Urinary bladder (tissue), 4 donors: Measurements from ENCODE around the gene GSG1. TPM values are rescaled to one million over a fixed set of nuclear protein-coding genes. Genes with fewer than 3 reads are reported as not detected.

Source experiments
- DNase-seq: peaks from one replicate; pipeline ENCODE4 v3.0.0-alpha.2; 2015; ENCODE audit errors: extremely low spot score
- H3K27ac ChIP-seq: one replicate; pipeline ENCODE4 v1.5.1; 2013; ENCODE audit warnings: low read depth, mild to moderate bottlenecking, moderate library complexity
- H3K36me3 ChIP-seq: one replicate; pipeline ENCODE4 v1.6.1; 2013; ENCODE audit warnings: mild to moderate bottlenecking, moderate library complexity; ENCODE audit not compliant: insufficient read depth
- H3K4me1 ChIP-seq: one replicate; pipeline ENCODE4 v1.6.1; 2013; ENCODE audit warnings: mild to moderate bottlenecking, moderate library complexity; ENCODE audit not compliant: insufficient read depth
- H3K4me3 ChIP-seq: one replicate; pipeline ENCODE4 v1.5.1; 2013; ENCODE audit warnings: low read depth, low read length
- WGBS: extraction: QIAGEN DNeasy Blood & Tissue Kit; methylation state at CpG from one replicate; pipeline ENCODE4 v1.1.7; 2013; 5-methylcytosine and 5-hydroxymethylcytosine counted together
- polyA plus RNA-seq: library from polyadenylated mRNA; stranded (reverse); fragments of 200-250 nt; gene quantifications from one replicate; pipeline ENCODE4 v1.2.3, GENCODE V29; 2013
- total RNA-seq: library from RNA; depleted of rRNA; stranded (reverse); fragments of >200 nt; gene quantifications from one replicate; pipeline ENCODE4 v1.2.3, GENCODE V29; 2014
- donor health status: healthy with polysubstance abuse.
- donor health status: healthy.

Gene GSG1
- total and polyA plus RNA-seq, 2 donors: 1.1 TPM; not detected in 1

GRCh38 chr12:13130981-13131380, 27.5 kb upstream of the GSG1 start:
- Histone ChIP-seq H3K36me3 (no peaks in the 10 kb centered on the region), H3K4me3 (no peak overlapping the region), H3K27ac (no peak overlapping the region), H3K4me1 (no peaks in the 10 kb centered on the region)
- 46% methylated on average over 3 of the region's 3 CpGs for WGBS
- DNase-seq: no peak

- no peak overlapping the region for H3K27ac ChIP-seq
- WGBS: 76% methylated on average over 8 of the region's 8 CpGs
Measured at GRCh38 chr12:13128291-13128965, 25.0 kb upstream of the GSG1 start.

GRCh38 chr12:13127444-13127843, 24.0 kb upstream of the GSG1 start:
- WGBS: 54% methylated on average over 5 of the region's 5 CpGs
- no peaks in the 10 kb centered on the region for H3K4me1 ChIP-seq
- H3K27ac ChIP-seq: no peak overlapping the region
- DNase-seq: no peak
- no peaks in the 10 kb centered on the region for H3K36me3 ChIP-seq
- H3K4me3 ChIP-seq: no peak overlapping the region

More at GRCh38 chr12:13128291-13128965, 25.0 kb upstream of the GSG1 start:
- DNase-seq: no peak
- no peak overlapping the region for H3K4me3 ChIP-seq
- H3K4me1 ChIP-seq: no peaks in the 10 kb centered on the region
- H3K36me3 ChIP-seq: no peaks in the 10 kb centered on the region

GRCh38 chr12:13126494-13126893, 23.0 kb upstream of the GSG1 start:
- Histone ChIP-seq H3K4me1 (no peaks in the 10 kb centered on the region), H3K36me3 (no peaks in the 10 kb centered on the region), H3K4me3 (no peak overlapping the region), H3K27ac (no peak overlapping the region)
- WGBS: 92% methylated on average over 3 of the region's 3 CpGs
- no peak for DNase-seq

- H3K36me3 ChIP-seq: no peaks in the 10 kb centered on the region
- no peak for DNase-seq
- 83% methylated on average over 2 of the region's 2 CpGs for WGBS
- no peaks in the 10 kb centered on the region for H3K4me1 ChIP-seq
- H3K4me3 ChIP-seq: no peak overlapping the region
- no peak overlapping the region for H3K27ac ChIP-seq
Measured at GRCh38 chr12:13125996-13126395, 22.5 kb upstream of the GSG1 start.

GRCh38 chr12:13124656-13125505, 21.4 kb upstream of the GSG1 start:
- Histone ChIP-seq H3K4me3 (no peak overlapping the region), H3K27ac (no peak overlapping the region), H3K36me3 (no peaks in the 10 kb centered on the region), H3K4me1 (no peaks in the 10 kb centered on the region)
- no peak for DNase-seq
- 67% methylated on average over 8 of the region's 8 CpGs for WGBS

GRCh38 chr12:13121568-13121967, 18.1 kb upstream of the GSG1 start:
- no peak overlapping the region for H3K27ac ChIP-seq
- 88% methylated on average over 5 of the region's 5 CpGs for WGBS
- H3K36me3 ChIP-seq: no peaks in the 10 kb centered on the region
- H3K4me3 ChIP-seq: no peak overlapping the region
- no peaks in the 10 kb centered on the region for H3K4me1 ChIP-seq
- DNase-seq: no peak

GRCh38 chr12:13120413-13120812, 16.9 kb upstream of the GSG1 start:
- DNase-seq: no peak
- WGBS: 78% methylated on average over 3 of the region's 3 CpGs
- Histone ChIP-seq H3K27ac (no peak overlapping the region), H3K4me1 (no peaks in the 10 kb centered on the region), H3K36me3 (no peaks in the 10 kb centered on the region), H3K4me3 (no peak overlapping the region)

GRCh38 chr12:13119826-13120225, 16.4 kb upstream of the GSG1 start:
- Histone ChIP-seq H3K36me3 (no peaks in the 10 kb centered on the region), H3K4me1 (no peaks in the 10 kb centered on the region), H3K27ac (no peak overlapping the region), H3K4me3 (no peak overlapping the region)
- DNase-seq: no peak
- 93% methylated on average over 2 of the region's 2 CpGs for whole genome bisulfite sequencing

- no peak overlapping the region for H3K4me3 ChIP-seq
- H3K4me1 ChIP-seq: no peaks in the 10 kb centered on the region
- DNase-seq: no peak
- no peaks in the 10 kb centered on the region for H3K36me3 ChIP-seq
- WGBS: 49% methylated on average over 6 of the region's 6 CpGs
- H3K27ac ChIP-seq: no peak overlapping the region
Measured at GRCh38 chr12:13117029-13117428, 13.6 kb upstream of the GSG1 start.

- Histone ChIP-seq H3K27ac (no peak overlapping the region), H3K4me1 (no peaks in the 10 kb centered on the region), H3K4me3 (no peak overlapping the region), H3K36me3 (no peaks in the 10 kb centered on the region)
- WGBS: 78% methylated on average over 7 of the region's 7 CpGs
- no peak for DNase-seq
Measured at GRCh38 chr12:13116259-13116658, 12.8 kb upstream of the GSG1 start.

- Histone ChIP-seq H3K27ac (no peak overlapping the region), H3K4me3 (no peak overlapping the region), H3K36me3 (no peaks in the 10 kb centered on the region), H3K4me1 (no peaks in the 10 kb centered on the region)
- 54% methylated on average over 15 of the region's 15 CpGs for WGBS
- no peak for DNase-seq
Measured at GRCh38 chr12:13114251-13115052, 11.0 kb upstream of the GSG1 start.

GRCh38 chr12:13112968-13113367, 9.5 kb upstream of the GSG1 start:
- Histone ChIP-seq H3K27ac (no peak overlapping the region), H3K4me1 (no peaks in the 10 kb centered on the region), H3K36me3 (no peaks in the 10 kb centered on the region), H3K4me3 (no peak overlapping the region)
- WGBS: 91% methylated on average over 6 of the region's 6 CpGs
- no peak for DNase-seq
